GM19043 (cell line): Measurements from ENCODE around the gene FIBCD1.

Experiments used
- ATAC-seq: cut with Tn5 transposase; IDR thresholded peaks from one replicate; pipeline ENCODE4 v1.9.1; 2021; ENCODE audit warnings: low read depth; ENCODE audit not compliant: unreplicated experiment

Gene FIBCD1

GRCh38 chr9:130897105-130897751 lies 41.8 kb downstream of the FIBCD1 start:
- ATAC-seq, result no peak

GRCh38 chr9:130896233-130897014 lies 42.6 kb downstream of the FIBCD1 start, which contains the start of gene QRFP:
Gene QRFP, minus strand, starts transcription at chr9:130896812. Its CDS starts 2,974 bp downstream, at chr9:130893838.
- no peak for ATAC-seq

- no peak for ATAC-seq
Observed at GRCh38 chr9:130895481-130896232, 43.4 kb downstream of the FIBCD1 start.

GRCh38 chr9:130895038-130895437 lies 44.0 kb downstream of the FIBCD1 start:
- no peak for ATAC-seq

DNA sequence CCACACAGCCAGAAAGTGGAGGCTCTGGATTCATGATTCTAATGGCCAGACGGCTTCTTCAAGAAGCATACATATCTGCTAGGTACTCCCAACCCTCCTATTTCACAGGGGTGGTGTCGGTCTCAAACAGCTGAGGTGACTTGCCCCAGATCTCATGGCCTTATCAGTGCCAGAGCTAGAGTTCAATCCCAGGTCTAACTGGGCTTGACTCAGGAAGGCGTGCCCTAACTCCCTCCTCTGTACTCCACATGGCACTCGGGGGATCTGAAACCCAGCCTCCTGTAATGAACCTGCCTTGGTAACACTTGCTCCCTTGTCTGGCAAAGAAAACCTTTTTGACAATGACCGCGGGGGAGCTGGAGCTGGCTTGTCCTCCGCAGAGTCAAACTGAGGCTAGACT lies 44.5 kb downstream of the FIBCD1 start:
- ATAC-seq, result no peak

- no peak for ATAC-seq
Observed at GRCh38 chr9:130893341-130894101, 45.5 kb downstream of the FIBCD1 start.

DNA sequence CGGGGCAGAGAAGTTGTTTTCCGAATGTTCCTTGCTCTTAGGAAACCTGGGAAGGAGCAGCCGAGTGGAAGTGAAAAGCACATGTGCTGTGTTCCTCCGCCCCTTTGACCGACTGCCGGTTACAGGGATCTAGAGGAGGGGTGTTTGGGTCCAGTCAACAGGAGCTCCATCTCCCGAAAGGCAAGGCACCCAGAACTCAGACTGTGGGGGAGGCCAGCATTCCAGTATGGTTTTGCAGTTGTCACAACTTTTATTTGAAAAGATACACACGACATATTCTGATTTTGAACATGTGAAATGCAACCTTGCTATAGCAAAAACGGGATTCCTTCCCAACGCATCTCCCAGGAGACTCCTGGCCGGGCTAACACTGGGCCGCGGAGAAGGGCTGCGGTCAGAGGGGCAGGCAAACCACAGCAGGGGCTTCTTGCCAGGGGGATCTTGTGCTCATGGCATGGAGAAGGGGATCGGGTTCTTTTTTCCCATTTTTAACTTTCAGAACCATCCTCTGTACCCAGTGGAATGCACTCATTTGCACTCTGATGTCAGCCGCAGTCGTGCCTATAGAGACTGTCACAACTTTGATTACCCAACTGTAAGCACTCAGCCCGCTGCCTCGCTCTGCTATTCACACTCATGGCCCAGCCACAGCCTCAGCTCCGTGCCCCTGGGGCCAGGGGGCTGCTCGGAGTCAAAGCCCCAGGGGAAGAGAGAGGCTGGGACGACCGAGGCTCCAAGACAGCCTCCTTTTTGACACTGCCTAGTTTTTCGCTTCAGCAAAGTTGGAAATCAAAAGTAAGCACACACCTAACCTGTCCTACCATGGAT lies 46.4 kb downstream of the FIBCD1 start:
- ATAC-seq, result no peak

DNA sequence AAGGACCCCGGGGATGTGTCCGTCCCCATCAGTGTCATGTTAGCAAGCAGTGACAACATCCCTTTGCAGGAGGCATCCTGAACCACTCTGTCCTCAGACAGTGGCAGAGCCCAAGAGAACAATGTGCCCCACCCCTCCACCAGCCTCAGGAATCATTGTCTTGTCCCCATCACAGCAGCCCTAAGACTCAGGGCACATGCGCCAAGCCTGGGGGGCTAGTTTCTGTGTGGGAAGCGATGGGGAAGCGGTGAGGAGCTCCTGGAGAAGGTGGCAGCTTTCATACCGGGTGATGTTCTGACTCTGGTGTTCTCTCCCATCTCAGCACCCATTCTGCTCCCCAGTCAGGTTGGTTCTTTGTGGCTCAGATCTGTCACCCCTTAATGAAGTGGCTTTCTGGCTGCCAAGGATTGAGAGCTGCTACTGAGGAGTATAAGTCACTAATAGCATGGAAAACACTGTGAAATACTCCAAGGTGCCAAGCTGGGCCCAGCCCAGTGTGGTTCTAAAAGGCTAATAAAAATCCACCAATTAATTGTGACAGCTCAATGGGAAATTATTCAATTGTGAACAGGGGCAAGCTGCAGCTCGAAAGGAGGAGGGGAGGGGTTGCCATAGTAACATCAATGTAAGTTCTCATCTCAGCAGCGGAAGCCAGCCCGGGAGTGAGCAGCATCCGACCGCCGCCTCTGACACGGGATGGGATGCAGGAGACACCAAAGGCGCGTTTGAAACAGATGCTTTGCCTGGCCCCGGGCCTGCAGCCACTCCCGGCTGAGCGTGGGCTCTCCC lies 47.2 kb downstream of the FIBCD1 start:
- no peak for ATAC-seq

DNA sequence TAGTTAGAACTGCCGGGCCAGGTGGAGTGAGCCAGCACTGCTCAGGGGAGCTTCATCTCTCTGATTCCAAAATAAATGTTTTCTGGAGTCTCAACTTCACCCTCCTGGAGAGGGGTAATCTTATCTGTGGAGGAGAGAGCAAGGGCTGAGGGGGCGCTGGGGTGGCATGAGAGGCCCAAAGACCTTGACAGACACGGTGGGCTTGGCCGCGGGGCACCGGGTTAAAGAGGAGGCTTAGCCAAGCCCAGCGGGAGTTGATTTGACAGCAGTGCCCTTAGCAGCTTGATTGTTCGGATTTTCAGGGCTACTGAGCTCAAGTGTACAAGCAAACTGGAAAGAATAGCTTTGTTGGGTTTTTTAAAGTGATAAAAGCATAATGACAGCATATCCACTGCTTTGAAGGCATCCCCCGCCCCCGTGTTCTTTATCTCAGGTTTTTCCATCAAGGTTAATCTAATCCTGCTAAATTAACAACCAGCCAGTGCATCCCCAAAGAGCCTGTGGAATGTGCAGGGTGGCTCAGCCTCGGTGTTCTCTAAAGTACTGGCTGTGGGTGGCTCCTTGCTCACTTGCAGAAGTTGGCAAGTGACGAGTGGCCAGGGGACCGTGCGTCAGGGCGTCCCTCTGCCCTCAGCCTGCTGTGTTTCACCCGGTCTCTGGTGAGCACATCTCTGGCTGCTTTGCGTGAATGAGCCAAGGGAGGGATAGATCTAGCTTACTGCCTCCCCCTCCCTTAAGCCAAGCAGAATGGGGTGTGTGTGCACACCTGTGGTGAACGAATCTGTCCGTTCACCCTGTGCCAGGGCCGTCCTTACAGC lies 48.0 kb downstream of the FIBCD1 start:
- no peak for ATAC-seq

DNA sequence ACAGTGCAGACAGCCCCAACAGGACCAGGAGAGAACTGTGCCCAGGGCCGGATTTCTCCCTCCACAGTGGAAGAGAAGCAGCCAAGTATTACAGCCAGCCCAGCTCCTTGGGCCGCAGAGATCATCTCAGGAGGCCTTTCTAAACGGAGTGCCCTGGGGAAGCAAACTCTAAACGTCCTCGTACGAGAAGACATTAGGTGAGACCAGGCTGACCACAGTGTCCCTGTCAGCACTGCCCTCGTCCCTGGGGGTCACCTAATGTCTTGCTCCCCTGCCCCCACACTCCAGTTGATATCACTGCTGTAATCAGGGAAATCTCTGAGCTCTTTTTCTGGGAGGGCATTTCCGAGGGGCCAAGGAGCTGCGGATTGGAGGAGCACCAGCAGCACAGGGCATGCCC lies 48.9 kb downstream of the FIBCD1 start:
- no peak for ATAC-seq

GRCh38 chr9:130888146-130888885 lies 50.7 kb downstream of the FIBCD1 start:
- ATAC-seq, result no peak

- no peak for ATAC-seq
Observed at GRCh38 chr9:130887494-130888144, 51.4 kb downstream of the FIBCD1 start.

GRCh38 chr9:130886981-130887380 lies 52.1 kb downstream of the FIBCD1 start:
- ATAC-seq, result no peak

GRCh38 chr9:130885484-130886375 lies 53.3 kb downstream of the FIBCD1 start:
- no peak for ATAC-seq

DNA sequence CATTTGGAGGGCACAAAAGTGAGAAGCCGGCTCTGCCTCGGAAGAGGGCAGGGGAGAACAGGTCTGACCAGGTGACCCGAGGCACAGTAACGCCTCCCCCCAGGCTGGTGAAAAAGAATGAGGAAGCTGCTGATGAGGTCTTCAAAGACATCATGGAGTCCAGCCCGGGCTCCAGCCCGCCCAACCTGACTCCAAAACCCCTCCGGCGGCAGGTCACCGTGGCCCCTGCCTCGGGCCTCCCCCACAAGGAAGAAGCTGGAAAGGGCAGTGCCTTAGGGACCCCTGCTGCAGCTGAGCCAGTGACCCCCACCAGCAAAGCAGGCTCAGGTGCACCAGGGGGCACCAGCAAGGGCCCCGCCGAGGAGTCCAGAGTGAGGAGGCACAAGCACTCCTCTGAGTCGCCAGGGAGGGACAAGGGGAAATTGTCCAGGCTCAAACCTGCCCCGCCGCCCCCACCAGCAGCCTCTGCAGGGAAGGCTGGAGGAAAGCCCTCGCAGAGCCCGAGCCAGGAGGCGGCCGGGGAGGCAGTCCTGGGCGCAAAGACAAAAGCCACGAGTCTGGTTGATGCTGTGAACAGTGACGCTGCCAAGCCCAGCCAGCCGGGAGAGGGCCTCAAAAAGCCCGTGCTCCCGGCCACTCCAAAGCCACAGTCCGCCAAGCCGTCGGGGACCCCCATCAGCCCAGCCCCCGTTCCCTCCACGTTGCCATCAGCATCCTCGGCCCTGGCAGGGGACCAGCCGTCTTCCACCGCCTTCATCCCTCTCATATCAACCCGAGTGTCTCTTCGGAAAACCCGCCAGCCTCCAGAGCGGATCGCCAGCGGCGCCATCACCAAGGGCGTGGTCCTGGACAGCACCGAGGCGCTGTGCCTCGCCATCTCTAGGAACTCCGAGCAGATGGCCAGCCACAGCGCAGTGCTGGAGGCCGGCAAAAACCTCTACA lies 54.2 kb downstream of the FIBCD1 start:
- no peak for ATAC-seq
